Keratinocyte (primary cell): Measurements from ENCODE around the gene SCRN1. TPM values are rescaled to one million over a fixed set of nuclear protein-coding genes. Genes with fewer than 3 reads are reported as not detected.
A peak's percentile ranks its signal among the peaks of the same experiment; 100 is the strongest.

Experiments used
- DNase-seq: peaks from one replicate; pipeline ENCODE4 v3.0.0-alpha.2; 2011; ENCODE audit warnings: low read depth, missing footprints, low spot score
- FAIRE-seq: peaks from 2 replicates; lab custom pipeline; 2011; peaks lifted over from hg19 to GRCh38; lab: Jason Lieb, UNC
- H2AFZ ChIP-seq: 2 replicates; pipeline ENCODE4 v1.6.0; 2012; ENCODE audit warnings: low read length, control low read depth, inconsistent platforms; ENCODE audit not compliant: control insufficient read depth
- H3K27ac ChIP-seq: 2 replicates; pipeline ENCODE4 v1.5.1; 2011; ENCODE audit warnings: low read length; ENCODE audit not compliant: control insufficient read depth, insufficient read depth
- H3K27me3 ChIP-seq: 3 replicates; pipeline ENCODE4 v1.6.0; 2011; ENCODE audit warnings: low read length; ENCODE audit not compliant: control insufficient read depth, insufficient read depth; ENCODE audit errors: extremely low read depth
- H3K36me3 ChIP-seq, 2 experiments: 2 replicates in 1 of 2; 3 replicates in 1 of 2; pipeline ENCODE4 v1.5.1; 2011; ENCODE audit warnings: low read length in 2 of 2, mild to moderate bottlenecking in 1 of 2; ENCODE audit not compliant: control insufficient read depth in 2 of 2, insufficient read depth in 2 of 2; ENCODE audit errors: extremely low read depth in 1 of 2
- H3K4me1 ChIP-seq: 3 replicates; pipeline ENCODE4 v1.5.1; 2011; ENCODE audit warnings: low read length; ENCODE audit not compliant: control insufficient read depth, insufficient read depth; ENCODE audit errors: extremely low read depth
- H3K4me2 ChIP-seq: 3 replicates; pipeline ENCODE4 v1.6.0; 2011; ENCODE audit warnings: low read depth, low read length; ENCODE audit not compliant: control insufficient read depth, insufficient read depth; ENCODE audit errors: extremely low read depth
- H3K4me3 ChIP-seq, 3 experiments: fragments of 200-600 bp in 1 of 3; sonication (generic) in 1 of 3; 2 replicates in 2 of 3; 3 replicates in 1 of 3; pipeline ENCODE4 v1.5.1; 2011 to 2016; ENCODE audit warnings: low read length in 3 of 3, mild to moderate bottlenecking in 3 of 3, control low read depth in 2 of 3, inconsistent platforms in 1 of 3, low read depth in 1 of 3, mixed read lengths in 1 of 3, mixed run types in 1 of 3, moderate library complexity in 1 of 3; ENCODE audit not compliant: control insufficient read depth in 2 of 3, insufficient read depth in 2 of 3; ENCODE audit errors: extremely low read depth in 1 of 3
- H3K79me2 ChIP-seq: 2 replicates; pipeline ENCODE4 v1.6.0; 2012; ENCODE audit warnings: low read length; ENCODE audit not compliant: control insufficient read depth, insufficient read depth
- H3K9ac ChIP-seq: 3 replicates; pipeline ENCODE4 v1.6.0; 2011; ENCODE audit warnings: low read length; ENCODE audit not compliant: control insufficient read depth, insufficient read depth; ENCODE audit errors: extremely low read depth
- H3K9me1 ChIP-seq: 3 replicates; pipeline ENCODE4 v1.6.0; 2011; ENCODE audit warnings: low read length; ENCODE audit not compliant: control insufficient read depth, insufficient read depth; ENCODE audit errors: extremely low read depth
- H3K9me3 ChIP-seq: 2 replicates; pipeline ENCODE4 v1.5.1; 2012; ENCODE audit warnings: low read depth, low read length; ENCODE audit not compliant: control insufficient read depth
- H4K20me1 ChIP-seq: 3 replicates; pipeline ENCODE4 v1.6.0; 2011; ENCODE audit warnings: low read length; ENCODE audit not compliant: control insufficient read depth, insufficient read depth; ENCODE audit errors: extremely low read depth
- CTCF ChIP-seq, 3 experiments: IDR thresholded peaks in 1 of 3; conservative IDR thresholded peaks in 1 of 3; optimal IDR thresholded peaks in 1 of 3; 2 replicates in 2 of 3; 3 replicates in 1 of 3; pipeline versions ENCODE3 to v1.5.1; 2011; ENCODE audit warnings: low read length in 3 of 3, mild to moderate bottlenecking in 3 of 3, moderate library complexity in 2 of 3, control low read depth in 1 of 3, inconsistent platforms in 1 of 3; ENCODE audit not compliant: insufficient read depth in 2 of 3; ENCODE audit errors: extremely low read depth in 1 of 3
- EZH2 ChIP-seq: IDR thresholded peaks from one replicate; pipeline ENCODE4 v1.6.1; 2012; ENCODE audit warnings: inconsistent platforms, mild to moderate bottlenecking, low read length, moderate library complexity
- dilution Hi-C: fragments of 300-500 bp; cut with MboI; formaldehyde crosslinking; loops from one replicate; pipeline ENCODE4 v1.7.0; 2020; ENCODE audit warnings: low sequenced_read_pairs; ENCODE audit not compliant: extremely low pct_ligation_motif_present
- polyA plus RNA-seq, 5 experiments: library from polyadenylated mRNA; depleted of rRNA in 3 of 5; stranded (reverse) in 3 of 5; stranded (forward) in 1 of 5; unstranded in 1 of 5; fragments of >200 nt; gene quantifications; 1 replicate in 1 of 5; 2 replicates in 3 of 5; 3 replicates in 1 of 5; pipeline versions ENCODE4 v1.2.1 to v1.2.3, GENCODE V29; 2011 to 2012; ENCODE audit warnings: missing spikeins in 2 of 5, low read depth in 1 of 5, low replicate concordance in 1 of 5

SCRN1 gene
- polyA plus RNA-seq, 1 donor (not counting 4 experiments of a cell fraction or from before 2014, with no cell fraction given): 52.3 TPM

GRCh38 chr7:29958667-29959358 lies 30.8 kb downstream of the SCRN1 start:
- Histone ChIP-seq H3K9ac (no peak overlapping the region), H3K36me3 (peaks cover 2 to 4% of the 10 kb centered on the region in 2 experiments), H3K4me3 (no peak overlapping the region), H3K27ac (no peak overlapping the region), H3K4me2 (no peak overlapping the region), H4K20me1 (no peaks in the 10 kb centered on the region), H2AFZ (no peak overlapping the region), H3K4me1 (no peaks in the 10 kb centered on the region), H3K9me1 (no peaks in the 10 kb centered on the region), H3K79me2 (peaks cover 2% of the 10 kb centered on the region), H3K9me3 (no peaks in the 10 kb centered on the region), H3K27me3 (no peaks in the 10 kb centered on the region)
- FAIRE-seq (peak; percentile 20), DNase-seq (no peak)
- dilution Hi-C loops: no loop called here
- TF ChIP-seq EZH2 (no peak), CTCF (optimal IDR thresholded peaks at IDR 0.05 in 1 of 3, IDR thresholded peaks at IDR 0.05 in 1 of 3, conservative IDR thresholded peaks at IDR 0.05 in 1 of 3; ENCODE audit: extremely low read depth in 1 of 3, insufficient read depth in 2 of 3, low read length in 3 of 3) (no peak)

- FAIRE-seq: no peak
- Histone ChIP-seq H3K27me3 (no peaks in the 10 kb centered on the region), H3K4me1 (no peaks in the 10 kb centered on the region), H3K9me3 (no peaks in the 10 kb centered on the region), H4K20me1 (no peaks in the 10 kb centered on the region), H3K4me2 (no peak overlapping the region), H3K36me3 (peaks cover 2 to 4% of the 10 kb centered on the region in 2 experiments), H3K9ac (no peak overlapping the region), H3K27ac (no peak overlapping the region), H2AFZ (no peak overlapping the region), H3K9me1 (no peaks in the 10 kb centered on the region), H3K4me3 (no peak overlapping the region), H3K79me2 (peaks cover 2% of the 10 kb centered on the region)
- no peak for TF ChIP-seq CTCF (optimal IDR thresholded peaks at IDR 0.05 in 1 of 3, IDR thresholded peaks at IDR 0.05 in 1 of 3, conservative IDR thresholded peaks at IDR 0.05 in 1 of 3; ENCODE audit: extremely low read depth in 1 of 3, insufficient read depth in 2 of 3, low read length in 3 of 3)
- TF ChIP-seq EZH2: no peak
- dilution Hi-C loops: no loop called here
- no peak for DNase-seq
Observed at GRCh38 chr7:29957521-29958310, 31.9 kb downstream of the SCRN1 start.
